Measurements from ENCODE around the gene PDZK1IP1.

DNA sequence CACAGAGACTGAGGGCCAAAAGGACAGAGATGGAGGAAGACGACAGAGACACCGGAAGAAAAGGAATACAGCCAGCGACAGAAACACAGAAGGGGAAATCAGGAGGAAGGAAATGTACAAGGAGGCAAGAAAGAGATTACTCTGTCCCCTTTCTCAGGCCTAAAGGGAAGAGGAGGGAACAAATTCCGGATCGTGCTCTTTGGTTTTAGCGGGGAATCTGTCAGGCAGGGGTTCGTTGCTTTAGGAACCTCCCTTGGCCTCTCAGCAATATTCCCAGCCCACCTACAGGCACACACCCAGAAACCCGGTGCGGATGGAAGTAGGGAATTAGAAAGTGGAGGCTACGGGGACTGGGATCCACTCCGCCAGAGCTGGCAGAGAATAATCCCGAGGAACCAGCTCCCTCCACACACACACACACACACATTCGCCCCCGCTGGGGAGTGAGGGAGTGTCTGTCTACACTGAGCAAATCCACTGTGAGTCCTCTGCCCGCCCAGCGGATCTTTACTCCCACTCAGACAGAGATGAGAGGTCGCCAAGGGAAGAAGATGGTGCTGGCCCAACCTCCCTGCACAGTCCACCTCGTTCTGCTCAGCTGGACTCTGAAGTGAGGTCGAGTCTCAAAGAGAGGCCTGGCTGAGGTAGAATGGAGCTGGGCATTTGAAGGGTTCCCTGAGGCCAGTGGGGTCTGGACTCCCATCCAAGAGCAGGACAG is 36.4 kb upstream of the PDZK1IP1 start:
- TF ChIP-seq, protein P1, sequence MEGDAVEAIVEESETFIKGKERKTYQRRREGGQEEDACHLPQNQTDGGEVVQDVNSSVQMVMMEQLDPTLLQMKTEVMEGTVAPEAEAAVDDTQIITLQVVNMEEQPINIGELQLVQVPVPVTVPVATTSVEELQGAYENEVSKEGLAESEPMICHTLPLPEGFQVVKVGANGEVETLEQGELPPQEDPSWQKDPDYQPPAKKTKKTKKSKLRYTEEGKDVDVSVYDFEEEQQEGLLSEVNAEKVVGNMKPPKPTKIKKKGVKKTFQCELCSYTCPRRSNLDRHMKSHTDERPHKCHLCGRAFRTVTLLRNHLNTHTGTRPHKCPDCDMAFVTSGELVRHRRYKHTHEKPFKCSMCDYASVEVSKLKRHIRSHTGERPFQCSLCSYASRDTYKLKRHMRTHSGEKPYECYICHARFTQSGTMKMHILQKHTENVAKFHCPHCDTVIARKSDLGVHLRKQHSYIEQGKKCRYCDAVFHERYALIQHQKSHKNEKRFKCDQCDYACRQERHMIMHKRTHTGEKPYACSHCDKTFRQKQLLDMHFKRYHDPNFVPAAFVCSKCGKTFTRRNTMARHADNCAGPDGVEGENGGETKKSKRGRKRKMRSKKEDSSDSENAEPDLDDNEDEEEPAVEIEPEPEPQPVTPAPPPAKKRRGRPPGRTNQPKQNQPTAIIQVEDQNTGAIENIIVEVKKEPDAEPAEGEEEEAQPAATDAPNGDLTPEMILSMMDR (IDR thresholded peaks at IDR 0.05; ENCODE audit: borderline replicate concordance, extremely low read depth, low read length, poor library complexity, severe bottlenecking): no peak
- TF ChIP-seq EZH2 (IDR thresholded peaks at IDR 0.05; ENCODE audit: borderline replicate concordance, low read depth, low read length, severe bottlenecking): no peak

Measured in DND-41 (cell line).